ENCODE measurements around the gene DNALI1.

The DNALI1 gene

DNA sequence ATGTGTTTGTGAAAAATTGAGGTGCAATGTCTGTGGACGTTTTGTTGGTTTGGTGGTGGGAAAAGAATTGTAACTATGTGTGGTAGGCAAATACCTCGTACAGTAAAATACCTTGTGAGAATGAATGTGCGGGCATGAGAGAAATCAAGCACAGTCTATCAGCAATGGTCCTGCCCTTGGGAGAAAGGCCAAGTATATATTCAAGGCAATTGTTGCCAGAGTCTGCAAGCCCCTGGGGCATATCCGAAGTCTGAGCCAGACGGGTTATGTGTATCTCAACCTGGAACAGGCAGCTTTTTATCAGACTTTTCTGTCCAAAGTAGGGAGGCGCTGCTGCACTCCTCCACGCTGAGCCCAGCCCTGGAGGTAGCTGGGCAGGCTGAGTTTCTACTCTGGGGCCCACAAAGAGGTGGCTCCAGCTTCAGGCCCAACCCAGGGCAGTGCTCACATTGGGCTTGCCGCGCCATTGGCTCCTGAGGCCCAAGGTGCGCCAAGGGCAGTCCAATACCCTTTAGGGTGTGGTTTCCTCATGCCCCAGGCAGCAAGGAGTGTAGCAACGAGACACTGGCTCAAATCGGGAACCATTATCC lies 48.4 kb downstream of the DNALI1 start:
- no peak for DNase-seq

DNA sequence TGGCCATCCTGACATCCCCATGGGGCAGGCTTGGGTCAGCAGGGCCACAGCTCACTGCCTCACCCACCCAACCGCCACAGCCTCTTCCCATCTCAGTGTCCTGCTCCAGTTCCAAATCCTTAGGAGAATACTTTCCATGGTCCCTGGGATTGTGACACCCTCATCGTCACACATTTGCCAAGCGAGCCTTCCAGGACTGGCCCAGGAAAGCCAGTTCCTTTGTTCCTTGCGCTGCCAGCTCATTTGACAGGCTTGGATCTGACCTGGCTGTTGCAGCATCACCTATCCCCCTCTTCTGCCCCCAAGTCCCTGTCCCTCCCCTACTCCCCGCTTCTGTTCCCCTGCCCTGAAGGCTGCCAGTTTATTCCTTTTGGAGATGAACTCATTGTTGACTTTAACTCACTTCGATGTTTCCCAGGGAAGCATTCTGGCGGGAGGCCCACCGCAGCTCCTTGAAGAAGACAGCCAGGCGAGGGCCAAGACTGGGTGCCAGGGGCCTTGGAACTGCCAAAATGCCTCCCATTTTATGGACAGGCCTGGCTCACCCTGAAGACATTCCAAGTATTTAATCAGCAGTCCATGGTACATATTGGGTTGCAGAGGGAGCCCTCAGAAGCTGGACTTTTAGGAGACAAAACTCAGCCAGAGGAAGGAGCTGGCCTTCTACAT lies 49.2 kb downstream of the DNALI1 start:
- no peak for DNase-seq

- DNase-seq: no peak
These were observed 49.9 kb downstream of the DNALI1 start for GRCh38 chr1:37606481-37607263.

GRCh38 chr1:37609002-37609401 lies 52.3 kb downstream of the DNALI1 start:
- no peak for DNase-seq

- no peak for DNase-seq
These were observed 53.3 kb downstream of the DNALI1 start for GRCh38 chr1:37609994-37610393.

DNA sequence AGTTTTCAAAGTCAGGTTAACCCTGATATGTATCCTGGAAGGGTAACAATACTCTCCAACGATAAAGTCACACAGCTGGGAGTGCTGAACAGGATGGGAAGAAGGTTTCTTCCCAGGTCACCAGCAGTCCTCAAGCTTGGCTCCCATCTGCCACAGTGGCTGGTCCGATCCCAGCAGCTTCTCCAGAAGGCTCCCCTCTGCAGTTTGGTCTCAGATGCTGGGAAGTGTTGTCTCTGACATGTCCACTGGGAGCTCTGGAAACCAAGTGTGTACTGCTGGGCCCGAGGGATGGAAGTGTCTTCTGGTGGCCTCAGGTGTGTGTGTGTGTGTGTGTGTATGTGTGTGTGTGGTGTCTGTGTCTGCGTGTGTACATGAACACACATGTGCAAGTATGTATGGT lies 55.4 kb downstream of the DNALI1 start:
- no peak for DNase-seq

- DNase-seq: no peak
These were observed 57.4 kb downstream of the DNALI1 start for GRCh38 chr1:37614105-37614504.

DNA sequence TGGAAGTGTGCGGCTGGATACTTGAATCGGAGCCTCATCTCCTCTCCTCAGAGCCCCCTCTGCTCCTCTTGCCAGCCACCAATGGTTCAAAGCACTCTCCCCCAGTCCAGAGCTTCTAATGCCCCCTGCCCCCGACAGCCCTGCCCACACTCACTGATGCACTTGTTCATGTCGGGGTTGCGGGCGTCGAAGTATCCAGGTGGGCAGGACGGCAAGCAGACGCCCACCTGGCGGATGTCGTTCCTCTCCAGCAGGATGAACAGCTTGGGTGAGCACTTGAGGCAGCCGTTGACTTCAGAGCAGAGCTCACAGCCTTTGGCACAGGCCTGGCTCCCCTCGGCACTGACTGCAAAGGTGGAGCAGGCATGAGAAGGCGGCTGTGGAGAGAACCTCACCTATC lies 59.6 kb downstream of the DNALI1 start:
- DNase-seq: no peak
